Posterior vena cava (tissue), 2 donors: ENCODE results near the gene PTPRD. TPM values are rescaled to one million over a fixed set of nuclear protein-coding genes. Genes with fewer than 3 reads are reported as not detected.

Source experiments
- DNase-seq: peaks from one replicate; pipeline ENCODE4 v3.0.0-alpha.2; 2020; ENCODE audit warnings: low spot score
- intact Hi-C, 2 donors: fragments of 100-400 bp; cut with DNase I; formaldehyde crosslinking; loops; one replicate each; pipeline versions ENCODE4 v1.14.1 to v1.14.2; 2022 to 2023
- total RNA-seq, 2 donors: library from RNA; stranded (reverse); fragmentation: NEBNext Ultra II Directional; extraction: Animal tissue kit (Norgen Biotek cat#: 25700); gene quantifications; one replicate each; pipeline ENCODE4 v1.2.1, GENCODE V29; 2021
- donor health status: DM: yes; HTN: yes; CAD: no.
- donor health status: DM: yes; HTN: yes; CAD: no.

Gene PTPRD
- total RNA-seq, 2 donors from 2014 or later, result 21.4 to 51.2 TPM

- intact Hi-C loops, result no loop called here
- no peak for DNase-seq
Measured at GRCh38 chr9:9751996-9752395, 860.8 kb downstream of the PTPRD start.

GRCh38 chr9:9750719-9751118 is 862.1 kb downstream of the PTPRD start:
- intact Hi-C loops, result no loop called here
- no peak for DNase-seq

- no peak for DNase-seq
- intact Hi-C loops, result no loop called here
Measured at GRCh38 chr9:9749591-9749990, 863.2 kb downstream of the PTPRD start.

- intact Hi-C loops, result no loop called here
Measured at GRCh38 chr9:9747787-9748186, 865.0 kb downstream of the PTPRD start.

GRCh38 chr9:9746826-9747225 is 866.0 kb downstream of the PTPRD start:
- intact Hi-C loops, result no loop called here
- DNase-seq, result no peak

More at GRCh38 chr9:9747787-9748186, 865.0 kb downstream of the PTPRD start:
- DNase-seq, result no peak

GRCh38 chr9:9743822-9744221 is 869.0 kb downstream of the PTPRD start:
- intact Hi-C loops, result no loop called here
- no peak for DNase-seq

- intact Hi-C loops, result no loop called here
- DNase-seq, result no peak
Measured at GRCh38 chr9:9730174-9730573, 882.6 kb downstream of the PTPRD start.

GRCh38 chr9:9729082-9729481 is 883.7 kb downstream of the PTPRD start:
- intact Hi-C loops, result no loop called here
- no peak for DNase-seq

- DNase-seq, result no peak
- intact Hi-C loops, result loop anchor here in 1 of 2 donors (1.0 kb wide), 1 partner anchor 17 kb away; no protein-coding TSS in a partner anchor
Measured at GRCh38 chr9:9719373-9720112, 893.3 kb downstream of the PTPRD start.

GRCh38 chr9:9718691-9719090 is 894.1 kb downstream of the PTPRD start:
- DNase-seq, result peak; percentile 68
- intact Hi-C loops, result no loop called here

GRCh38 chr9:9679433-9679832 is 933.4 kb downstream of the PTPRD start:
- no peak for DNase-seq
- intact Hi-C loops, result no loop called here

- DNase-seq, result no peak
- intact Hi-C loops, result no loop called here
Measured at GRCh38 chr9:9674461-9674860, 938.3 kb downstream of the PTPRD start.

- no peak for DNase-seq
- intact Hi-C loops, result no loop called here
Measured at GRCh38 chr9:9670454-9670853, 942.3 kb downstream of the PTPRD start.

- no peak for DNase-seq
- intact Hi-C loops, result no loop called here
Measured at GRCh38 chr9:9645006-9645405, 967.8 kb downstream of the PTPRD start.

- intact Hi-C loops, result no loop called here
- no peak for DNase-seq
Measured at GRCh38 chr9:9631284-9631683, 981.5 kb downstream of the PTPRD start.

GRCh38 chr9:9625248-9625647 is 987.6 kb downstream of the PTPRD start:
- DNase-seq, result no peak
- intact Hi-C loops, result no loop called here

GRCh38 chr9:9623506-9623905 is 989.3 kb downstream of the PTPRD start:
- no peak for DNase-seq
- intact Hi-C loops, result no loop called here

GRCh38 chr9:9621355-9621940 is 991.4 kb downstream of the PTPRD start:
- intact Hi-C loops, result no loop called here
- no peak for DNase-seq

- intact Hi-C loops, result no loop called here
- no peak for DNase-seq
Measured at GRCh38 chr9:9620736-9621135, 992.1 kb downstream of the PTPRD start.

- intact Hi-C loops, result no loop called here
- peak; percentile 60 for DNase-seq
Measured at GRCh38 chr9:9615086-9615485, 997.7 kb downstream of the PTPRD start.

GRCh38 chr9:9614607-9615006 is 998.2 kb downstream of the PTPRD start:
- intact Hi-C loops, result no loop called here
- no peak for DNase-seq
